NCI-H345 treated with DMSO at 0.1 percent for 48 hours (cell line): ENCODE results near the gene CD27.
A peak's percentile ranks its signal among the peaks of the same experiment; 100 is the strongest.
"Not testable (repeated sequence)": the region's sequence is repeated elsewhere in the genome, so short reads cannot be mapped to it uniquely, and the experiment has no call there.

Experiments used
- DNase-seq: peaks from one replicate; lab custom pipeline; 2025; ENCODE audit not compliant: unreplicated experiment; lab: John Stamatoyannopoulos, UW

Gene CD27

DNA sequence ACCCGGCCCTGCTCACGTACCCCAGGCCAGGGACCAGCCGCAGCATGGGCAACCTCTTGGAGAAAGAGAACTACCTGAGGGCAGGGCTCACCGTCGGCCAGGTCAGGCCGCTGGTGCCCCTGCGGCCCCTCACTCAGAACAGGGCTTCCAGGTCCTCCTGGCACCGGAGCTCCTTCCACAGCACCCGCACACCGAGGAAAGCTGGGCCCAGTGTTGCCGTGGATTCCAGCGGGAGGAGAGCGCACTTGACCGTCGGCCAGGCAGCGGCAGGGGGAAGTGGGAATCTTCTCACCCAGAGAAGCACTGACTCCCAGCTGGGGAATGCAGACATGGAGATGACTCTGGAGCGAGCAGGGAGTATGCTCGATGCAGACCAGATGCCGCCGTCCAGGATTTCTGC, 33.7 kb downstream of the CD27 start:
- DNase-seq = no peak

DNA sequence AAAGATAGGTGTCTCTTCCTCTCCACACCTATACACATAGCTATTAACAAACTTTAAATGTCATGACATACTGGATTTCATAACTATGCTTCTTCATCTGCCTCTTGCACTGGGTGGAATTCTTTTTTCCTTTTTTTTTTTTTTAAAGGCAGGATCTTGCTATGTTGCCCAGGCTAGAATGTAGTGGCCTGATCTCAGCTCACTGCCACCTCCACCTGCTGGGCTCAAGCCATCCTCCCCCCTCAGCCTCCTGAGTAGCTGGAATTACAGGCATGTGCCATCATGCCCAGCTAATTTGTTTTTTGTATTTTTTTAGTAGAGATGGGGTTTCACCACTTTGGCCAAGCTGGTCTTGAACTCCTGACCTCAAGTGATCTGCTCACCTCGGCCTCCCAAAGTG, 43.5 kb downstream of the CD27 start:
- DNase-seq = no peak

DNA sequence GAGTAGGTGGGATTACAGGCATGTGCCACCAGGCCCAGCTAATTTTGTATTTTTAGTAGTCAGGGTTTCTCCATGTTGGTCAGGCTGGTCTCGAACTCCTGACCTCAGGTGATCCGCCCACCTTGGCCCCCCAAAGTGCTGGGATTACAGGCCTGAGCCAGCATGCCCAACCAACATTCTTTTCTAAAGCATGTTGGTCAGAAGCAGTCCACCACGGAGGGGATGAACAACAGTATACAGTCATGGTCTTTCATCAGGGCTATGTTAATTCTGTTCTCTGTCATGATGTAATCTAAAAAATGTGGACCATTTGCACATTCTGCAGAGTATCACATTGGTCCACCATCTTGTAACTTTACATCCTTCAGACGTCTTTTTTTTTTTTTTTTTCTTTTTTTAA, 44.7 kb downstream of the CD27 start:
- no peak for DNase-seq

DNA sequence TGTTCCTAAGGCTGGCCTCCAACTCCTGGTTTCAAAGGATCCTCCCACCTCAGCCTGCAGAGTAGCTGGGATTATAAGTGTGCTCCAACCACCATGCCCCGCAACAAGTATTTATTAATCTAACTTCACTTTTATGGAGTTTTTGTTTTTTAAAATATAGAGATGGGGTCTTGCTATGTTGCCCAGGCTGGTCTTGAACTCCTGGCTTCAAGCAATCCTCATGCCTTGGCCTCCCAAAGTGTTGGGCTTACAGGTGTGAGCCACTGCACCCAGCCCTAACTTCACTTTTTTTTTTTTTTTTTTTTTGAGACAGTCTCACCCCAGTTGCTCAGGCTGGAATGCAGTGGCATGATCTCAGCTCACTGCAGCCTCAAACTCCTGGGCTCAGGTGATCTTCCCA, 45.9 kb downstream of the CD27 start:
- DNase-seq = not testable (repeated sequence)

DNA sequence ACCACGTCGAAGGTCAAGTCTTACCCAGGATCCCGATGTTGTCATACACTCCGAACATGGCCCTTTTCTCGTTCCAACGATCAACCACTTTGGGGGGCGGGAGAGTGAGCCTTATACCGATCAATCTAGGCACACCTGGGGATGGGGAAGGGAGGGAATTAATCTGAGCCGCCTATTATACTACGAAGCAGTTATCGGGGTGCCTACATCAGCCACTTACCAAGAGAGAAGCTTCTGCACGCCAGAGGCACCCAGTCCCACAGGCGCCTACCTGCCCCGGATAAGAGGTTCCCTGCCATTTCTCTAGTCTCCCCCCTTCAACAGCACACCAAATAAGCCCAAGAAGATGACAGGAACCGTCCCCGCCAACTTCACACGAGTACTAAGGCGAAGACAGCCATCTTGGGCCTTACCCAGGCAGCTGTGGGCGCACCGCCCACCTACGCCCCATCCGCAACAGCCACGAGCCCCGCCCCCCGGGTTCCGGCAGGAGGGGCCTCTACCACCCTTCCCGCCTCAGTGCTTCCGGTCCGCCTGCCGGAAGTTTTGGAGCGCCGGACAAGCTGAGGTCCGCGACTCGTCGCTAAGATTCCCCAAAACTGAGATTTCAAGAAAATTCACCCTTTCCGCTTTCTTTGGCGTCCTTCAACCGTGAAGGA, 48.2 kb downstream of the CD27 start, which contains the start of gene MRPL51:
MRPL51 (minus strand) TSS at position 425 of the 659 bp plus-strand sequence; CDS start at position 299, 126 bp downstream.
- peak; percentile 89 for DNase-seq

DNA sequence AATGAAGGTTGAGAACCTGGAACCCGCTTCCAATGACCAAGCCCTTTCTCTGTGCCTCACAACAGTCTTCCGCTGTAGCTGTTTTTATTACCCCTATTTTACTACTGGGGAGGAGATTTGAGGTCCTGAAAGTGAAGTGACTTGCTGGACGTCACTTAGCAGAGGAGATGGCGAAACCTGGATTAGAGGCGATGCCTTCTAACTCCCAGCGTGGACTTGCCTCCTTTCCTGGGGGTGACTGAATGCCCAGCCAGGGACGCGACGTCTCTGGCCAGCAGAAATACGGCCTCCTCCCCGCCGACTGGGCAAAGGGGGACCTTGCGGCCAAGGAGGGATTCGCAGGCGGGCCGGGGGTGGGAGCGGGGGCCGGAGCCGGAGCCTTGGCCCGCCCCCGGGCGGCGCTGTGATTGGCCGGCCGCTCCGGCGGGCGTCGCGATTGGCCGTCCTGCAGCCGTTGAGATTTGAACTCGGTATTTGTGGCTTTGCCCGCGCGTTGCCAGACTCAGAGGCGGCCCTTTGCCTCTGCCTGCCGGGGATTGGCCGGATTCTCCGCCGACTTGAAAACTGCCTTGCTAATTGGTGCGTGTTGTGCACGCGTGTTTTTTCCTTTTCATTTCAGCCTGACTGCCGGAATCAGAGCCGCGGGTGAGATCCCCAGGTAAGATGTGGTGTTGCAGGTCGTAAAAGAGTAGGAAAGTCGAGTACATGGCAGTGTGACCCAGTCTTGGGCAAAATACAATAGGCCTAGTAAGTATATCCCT, 48.9 kb downstream of the CD27 start, which contains the start of gene NCAPD2:
NCAPD2 (plus strand) TSS at position 606 of the 761 bp plus-strand sequence. CDS start 997 bp downstream, outside the sequence.
- DNase-seq = peak; percentile 96

DNA sequence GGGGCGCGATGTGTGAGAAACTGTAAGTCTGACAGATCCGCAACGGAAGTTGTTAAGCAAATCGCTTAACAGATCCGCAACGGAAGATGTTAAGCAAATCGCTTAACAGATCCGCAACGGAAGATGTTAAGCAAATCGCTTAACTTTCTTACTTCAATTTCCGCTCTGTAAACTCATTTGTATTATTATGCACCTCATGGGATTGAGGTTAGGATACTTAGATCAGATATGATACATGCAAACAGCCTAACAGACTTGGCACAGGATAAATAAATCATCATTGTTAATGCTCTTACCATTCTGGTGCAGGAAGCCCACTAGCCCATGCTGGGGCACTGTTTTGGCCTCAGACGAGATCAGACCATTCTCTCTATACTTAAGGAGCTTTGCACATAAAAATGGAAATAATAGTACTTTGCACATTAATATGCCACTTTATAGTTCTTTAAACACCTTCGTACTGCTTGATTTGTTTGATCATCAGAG, 49.5 kb downstream of the CD27 start:
- no peak for DNase-seq

DNA sequence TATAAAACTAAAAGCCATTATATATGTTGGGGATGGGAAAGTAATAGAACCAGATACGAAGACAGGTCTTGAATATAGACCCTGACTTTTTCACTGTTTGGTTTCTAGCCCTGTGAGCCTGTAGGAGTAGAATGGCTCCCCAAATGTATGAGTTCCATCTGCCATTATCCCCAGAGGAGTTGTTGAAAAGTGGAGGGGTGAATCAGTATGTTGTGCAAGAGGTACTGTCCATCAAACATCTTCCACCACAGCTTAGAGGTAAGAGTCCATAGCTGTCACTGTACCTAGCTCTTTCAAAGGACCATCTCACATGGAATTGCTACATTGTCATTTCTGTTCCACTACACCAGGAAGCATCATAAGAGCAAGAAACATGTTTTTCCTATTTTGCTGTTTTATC, 50.2 kb downstream of the CD27 start:
- DNase-seq = no peak

DNA sequence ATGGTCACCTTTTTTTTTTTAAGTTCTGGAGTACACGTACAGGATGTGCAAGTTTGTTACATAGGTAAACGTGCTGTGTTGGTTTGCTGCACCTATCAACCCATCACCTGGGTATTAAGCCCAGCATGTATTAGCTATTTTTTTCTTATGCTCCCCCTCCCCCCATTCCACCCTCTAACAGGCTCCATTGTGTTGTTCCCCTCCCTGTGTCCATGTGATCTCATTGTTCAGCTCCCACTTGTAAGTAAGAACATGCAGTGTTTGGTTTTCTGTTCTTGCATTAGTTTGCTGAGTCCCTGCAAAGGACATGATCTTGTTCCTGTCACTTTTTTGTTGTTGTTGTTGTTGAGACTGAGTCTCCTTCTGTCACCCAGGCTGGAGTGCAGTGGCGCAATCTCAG, 52.5 kb downstream of the CD27 start:
- not testable (repeated sequence) for DNase-seq

DNA sequence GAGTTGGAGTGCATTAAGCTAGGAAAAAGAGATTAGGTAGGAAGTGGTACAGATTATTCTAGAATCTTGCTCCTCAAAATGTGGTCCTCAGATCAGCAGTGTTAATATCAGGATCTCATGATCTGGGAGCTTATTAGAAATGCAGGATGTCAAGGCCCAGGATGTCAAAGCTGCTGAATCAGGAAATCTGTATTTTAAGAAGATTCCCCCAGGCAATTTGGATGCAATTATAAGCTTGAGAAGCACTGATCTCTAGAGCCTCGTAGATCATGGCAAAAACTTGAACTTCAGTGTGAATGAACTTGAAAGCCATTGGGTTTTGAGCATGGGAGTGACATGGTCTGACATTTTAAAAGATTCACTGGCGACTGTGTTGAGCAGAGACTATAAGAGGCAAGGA, 55.7 kb downstream of the CD27 start:
- no peak for DNase-seq
